A549 (cell line): ENCODE results near the gene RPL27A.

Experiments used
- MAFK ChIP-seq: fragments of 450-650 bp; IDR thresholded peaks from 2 replicates; pipeline ENCODE4 v1.6.1; 2014; ENCODE audit not compliant: partially characterized antibody
- MAX ChIP-seq: IDR thresholded peaks from 2 replicates; pipeline ENCODE4 v1.6.1; 2012
- POLR2A ChIP-seq: IDR thresholded peaks from 2 replicates; pipeline ENCODE4 v1.6.1; 2012; ENCODE audit warnings: mild to moderate bottlenecking, low read length
- SMC3 ChIP-seq: fragments of >200 bp; sonication (Bioruptor Twin); formaldehyde crosslinking; IDR thresholded peaks from 3 replicates; pipeline ENCODE4 v1.6.1; 2018; ENCODE audit warnings: inconsistent platforms
- TF ChIP-seq, protein P1 (sequence below): fragments of 150-350 bp; IDR thresholded peaks from 2 replicates; pipeline ENCODE4 v1.6.1; 2014; ENCODE audit warnings: low read depth, mild to moderate bottlenecking, low read length
- TF ChIP-seq, protein P2 (sequence below): fragments of >200 bp; sonication (Bioruptor Twin); formaldehyde crosslinking; IDR thresholded peaks from 3 replicates; pipeline ENCODE4 v1.5.1; 2016

DNA sequence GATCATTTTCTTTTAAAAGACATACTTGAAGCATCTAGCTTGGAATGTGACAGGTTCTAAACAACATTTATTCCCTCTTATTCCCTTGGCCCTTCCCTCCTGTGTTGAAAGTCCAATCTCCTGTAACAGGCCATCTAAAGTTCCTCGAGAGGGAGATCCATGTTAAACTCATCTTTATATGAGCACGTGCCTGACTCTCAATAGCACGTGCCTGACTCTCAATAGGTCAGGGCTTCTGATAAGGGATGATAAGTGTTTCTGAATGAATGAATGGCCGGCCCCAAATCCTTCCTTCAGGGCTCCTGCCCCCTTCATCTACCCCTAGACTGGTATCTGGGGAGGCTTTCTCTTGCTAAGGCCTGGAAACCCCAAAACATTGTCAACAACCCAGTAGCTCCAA is 27.2 kb downstream of the RPL27A start:
- TF ChIP-seq POLR2A (no peak), SMC3 (no peak), MAX (no peak), MAFK (no peak)
- TF ChIP-seq, protein P1, sequence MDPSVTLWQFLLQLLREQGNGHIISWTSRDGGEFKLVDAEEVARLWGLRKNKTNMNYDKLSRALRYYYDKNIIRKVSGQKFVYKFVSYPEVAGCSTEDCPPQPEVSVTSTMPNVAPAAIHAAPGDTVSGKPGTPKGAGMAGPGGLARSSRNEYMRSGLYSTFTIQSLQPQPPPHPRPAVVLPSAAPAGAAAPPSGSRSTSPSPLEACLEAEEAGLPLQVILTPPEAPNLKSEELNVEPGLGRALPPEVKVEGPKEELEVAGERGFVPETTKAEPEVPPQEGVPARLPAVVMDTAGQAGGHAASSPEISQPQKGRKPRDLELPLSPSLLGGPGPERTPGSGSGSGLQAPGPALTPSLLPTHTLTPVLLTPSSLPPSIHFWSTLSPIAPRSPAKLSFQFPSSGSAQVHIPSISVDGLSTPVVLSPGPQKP, result no peak
- TF ChIP-seq, protein P2, sequence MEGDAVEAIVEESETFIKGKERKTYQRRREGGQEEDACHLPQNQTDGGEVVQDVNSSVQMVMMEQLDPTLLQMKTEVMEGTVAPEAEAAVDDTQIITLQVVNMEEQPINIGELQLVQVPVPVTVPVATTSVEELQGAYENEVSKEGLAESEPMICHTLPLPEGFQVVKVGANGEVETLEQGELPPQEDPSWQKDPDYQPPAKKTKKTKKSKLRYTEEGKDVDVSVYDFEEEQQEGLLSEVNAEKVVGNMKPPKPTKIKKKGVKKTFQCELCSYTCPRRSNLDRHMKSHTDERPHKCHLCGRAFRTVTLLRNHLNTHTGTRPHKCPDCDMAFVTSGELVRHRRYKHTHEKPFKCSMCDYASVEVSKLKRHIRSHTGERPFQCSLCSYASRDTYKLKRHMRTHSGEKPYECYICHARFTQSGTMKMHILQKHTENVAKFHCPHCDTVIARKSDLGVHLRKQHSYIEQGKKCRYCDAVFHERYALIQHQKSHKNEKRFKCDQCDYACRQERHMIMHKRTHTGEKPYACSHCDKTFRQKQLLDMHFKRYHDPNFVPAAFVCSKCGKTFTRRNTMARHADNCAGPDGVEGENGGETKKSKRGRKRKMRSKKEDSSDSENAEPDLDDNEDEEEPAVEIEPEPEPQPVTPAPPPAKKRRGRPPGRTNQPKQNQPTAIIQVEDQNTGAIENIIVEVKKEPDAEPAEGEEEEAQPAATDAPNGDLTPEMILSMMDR, result no peak
